ENCODE data around the gene LANCL2.

Gene LANCL2

DNA sequence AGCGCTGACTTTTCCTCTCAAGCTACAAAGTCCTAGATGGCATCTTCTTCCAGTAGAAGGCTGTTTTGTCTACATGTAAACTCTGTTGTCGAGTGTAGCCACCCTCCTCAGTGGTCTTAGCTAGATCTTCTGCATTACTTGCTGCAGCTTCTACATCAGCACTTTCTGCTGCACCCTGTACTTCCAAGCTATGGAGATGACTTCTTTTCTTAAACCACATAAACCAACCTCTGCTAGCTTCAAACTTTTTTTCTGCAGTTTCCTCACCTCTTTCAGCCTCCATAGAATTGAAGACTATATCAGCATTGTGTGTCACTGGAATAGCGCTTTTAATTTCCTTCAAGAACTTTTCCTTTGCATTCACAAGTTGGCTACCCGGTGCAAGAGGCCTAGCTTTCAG is 87.8 kb downstream of the LANCL2 start:
- no peaks in the 10 kb centered on the region for H3K27me3 ChIP-seq (ENCODE audit: low read depth, low read length)
- no peak overlapping the region for H3K4me2 ChIP-seq (ENCODE audit: low read length)
- no peaks in the 10 kb centered on the region for H3K9me3 ChIP-seq (ENCODE audit: insufficient read depth, low read length)
- peaks cover 12% of the 10 kb centered on the region; the same call in 1 of the 2 replicates for H4K20me1 ChIP-seq (ENCODE audit: insufficient read depth, low read length)
- H3K4me1 ChIP-seq (ENCODE audit: low read length), result no peaks in the 10 kb centered on the region
- TF ChIP-seq, protein P1, sequence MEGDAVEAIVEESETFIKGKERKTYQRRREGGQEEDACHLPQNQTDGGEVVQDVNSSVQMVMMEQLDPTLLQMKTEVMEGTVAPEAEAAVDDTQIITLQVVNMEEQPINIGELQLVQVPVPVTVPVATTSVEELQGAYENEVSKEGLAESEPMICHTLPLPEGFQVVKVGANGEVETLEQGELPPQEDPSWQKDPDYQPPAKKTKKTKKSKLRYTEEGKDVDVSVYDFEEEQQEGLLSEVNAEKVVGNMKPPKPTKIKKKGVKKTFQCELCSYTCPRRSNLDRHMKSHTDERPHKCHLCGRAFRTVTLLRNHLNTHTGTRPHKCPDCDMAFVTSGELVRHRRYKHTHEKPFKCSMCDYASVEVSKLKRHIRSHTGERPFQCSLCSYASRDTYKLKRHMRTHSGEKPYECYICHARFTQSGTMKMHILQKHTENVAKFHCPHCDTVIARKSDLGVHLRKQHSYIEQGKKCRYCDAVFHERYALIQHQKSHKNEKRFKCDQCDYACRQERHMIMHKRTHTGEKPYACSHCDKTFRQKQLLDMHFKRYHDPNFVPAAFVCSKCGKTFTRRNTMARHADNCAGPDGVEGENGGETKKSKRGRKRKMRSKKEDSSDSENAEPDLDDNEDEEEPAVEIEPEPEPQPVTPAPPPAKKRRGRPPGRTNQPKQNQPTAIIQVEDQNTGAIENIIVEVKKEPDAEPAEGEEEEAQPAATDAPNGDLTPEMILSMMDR (IDR thresholded peaks at IDR 0.05; ENCODE audit: low read depth, low read length), result no peak
- no peak for TF ChIP-seq EZH2phosphoT487 (IDR thresholded peaks at IDR 0.05; ENCODE audit: low read depth)
- peaks cover 40% of the 10 kb centered on the region for H3K79me2 ChIP-seq (ENCODE audit: low read length)
- H3K27ac ChIP-seq (ENCODE audit: low read length), result no peak overlapping the region
- peaks cover 38% of the 10 kb centered on the region for H3K36me3 ChIP-seq (replicated peaks; ENCODE audit: low read depth, low read length)
- no peak overlapping the region for H3K4me3 ChIP-seq (ENCODE audit: low read length)
- H2AFZ ChIP-seq (ENCODE audit: low read depth, low read length), result no peak overlapping the region
- H3K9ac ChIP-seq (ENCODE audit: low read length), result no peak overlapping the region

DNA sequence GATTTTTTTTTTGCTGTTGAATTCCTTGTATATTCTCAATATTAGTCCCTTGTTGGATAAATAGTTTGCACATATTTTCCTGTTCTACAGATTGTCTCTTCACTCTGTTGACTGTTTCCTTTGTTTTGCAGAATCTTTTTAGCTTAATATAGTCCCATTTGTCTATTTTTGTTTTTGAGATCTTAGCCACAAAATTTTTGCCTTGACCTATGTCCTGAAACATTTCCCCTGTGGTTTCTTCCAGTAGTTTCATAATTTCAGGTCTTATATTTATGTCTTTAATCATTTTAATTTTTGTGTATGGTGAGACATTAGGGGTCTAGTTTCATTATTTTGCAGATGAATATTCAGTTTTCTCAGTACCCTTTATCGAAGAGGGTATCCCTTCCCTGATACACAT is 92.7 kb downstream of the LANCL2 start:
- no peak overlapping the region for H3K4me3 ChIP-seq (ENCODE audit: low read length)
- no peak for TF ChIP-seq EZH2phosphoT487 (IDR thresholded peaks at IDR 0.05; ENCODE audit: low read depth)
- TF ChIP-seq, protein P1 (IDR thresholded peaks at IDR 0.05; ENCODE audit: low read depth, low read length), result no peak
- no peak overlapping the region for H3K4me2 ChIP-seq (ENCODE audit: low read length)
- peaks cover 33% of the 10 kb centered on the region for H3K79me2 ChIP-seq (ENCODE audit: low read length)
- H3K27ac ChIP-seq (ENCODE audit: low read length), result no peak overlapping the region
- no peaks in the 10 kb centered on the region for H3K27me3 ChIP-seq (ENCODE audit: low read depth, low read length)
- no peak overlapping the region for H3K9ac ChIP-seq (ENCODE audit: low read length)
- peaks cover 25% of the 10 kb centered on the region for H3K36me3 ChIP-seq (replicated peaks; ENCODE audit: low read depth, low read length)
- no peak overlapping the region for H2AFZ ChIP-seq (ENCODE audit: low read depth, low read length)
- no peaks in the 10 kb centered on the region for H3K9me3 ChIP-seq (ENCODE audit: insufficient read depth, low read length)
- H3K4me1 ChIP-seq (ENCODE audit: low read length), result no peaks in the 10 kb centered on the region
- H4K20me1 ChIP-seq (ENCODE audit: insufficient read depth, low read length), result 0 out of 2 replicates have a peak, but pooled peaks cover 5% of the 10 kb centered on the region

DNA sequence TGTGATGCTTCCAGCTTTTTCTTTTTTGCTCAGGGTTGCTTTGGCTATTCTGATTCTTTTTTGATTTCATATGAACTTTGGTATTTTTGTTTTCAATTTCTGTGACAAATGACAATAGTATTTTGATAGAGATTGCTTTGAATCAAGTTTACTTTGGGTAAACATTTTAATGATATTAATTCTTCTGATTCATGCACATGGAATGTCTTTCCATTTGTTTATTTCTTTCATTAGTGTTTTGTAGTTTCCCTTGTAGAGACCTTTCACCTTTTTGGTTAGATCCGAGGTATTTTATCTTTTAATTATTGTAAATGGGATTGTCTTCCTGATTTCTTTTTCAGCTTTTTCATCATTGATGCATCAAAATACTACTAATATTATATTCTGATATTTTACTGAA is 93.2 kb downstream of the LANCL2 start:
- Histone ChIP-seq H3K79me2 (ENCODE audit: low read length) (peaks cover 30% of the 10 kb centered on the region), H3K4me3 (ENCODE audit: low read length) (no peak overlapping the region), H3K4me2 (ENCODE audit: low read length) (no peak overlapping the region), H4K20me1 (ENCODE audit: insufficient read depth, low read length) (no peaks in the 10 kb centered on the region), H3K4me1 (ENCODE audit: low read length) (no peaks in the 10 kb centered on the region), H3K9me3 (ENCODE audit: insufficient read depth, low read length) (no peaks in the 10 kb centered on the region), H3K27me3 (ENCODE audit: low read depth, low read length) (no peaks in the 10 kb centered on the region), H3K9ac (ENCODE audit: low read length) (no peak overlapping the region), H2AFZ (ENCODE audit: low read depth, low read length) (no peak overlapping the region), H3K36me3 (replicated peaks; ENCODE audit: low read depth, low read length) (peaks cover 29% of the 10 kb centered on the region), H3K27ac (ENCODE audit: low read length) (no peak overlapping the region)
- TF ChIP-seq, protein P1 (IDR thresholded peaks at IDR 0.05; ENCODE audit: low read depth, low read length), result no peak
- TF ChIP-seq EZH2phosphoT487 (IDR thresholded peaks at IDR 0.05; ENCODE audit: low read depth), result no peak

DNA sequence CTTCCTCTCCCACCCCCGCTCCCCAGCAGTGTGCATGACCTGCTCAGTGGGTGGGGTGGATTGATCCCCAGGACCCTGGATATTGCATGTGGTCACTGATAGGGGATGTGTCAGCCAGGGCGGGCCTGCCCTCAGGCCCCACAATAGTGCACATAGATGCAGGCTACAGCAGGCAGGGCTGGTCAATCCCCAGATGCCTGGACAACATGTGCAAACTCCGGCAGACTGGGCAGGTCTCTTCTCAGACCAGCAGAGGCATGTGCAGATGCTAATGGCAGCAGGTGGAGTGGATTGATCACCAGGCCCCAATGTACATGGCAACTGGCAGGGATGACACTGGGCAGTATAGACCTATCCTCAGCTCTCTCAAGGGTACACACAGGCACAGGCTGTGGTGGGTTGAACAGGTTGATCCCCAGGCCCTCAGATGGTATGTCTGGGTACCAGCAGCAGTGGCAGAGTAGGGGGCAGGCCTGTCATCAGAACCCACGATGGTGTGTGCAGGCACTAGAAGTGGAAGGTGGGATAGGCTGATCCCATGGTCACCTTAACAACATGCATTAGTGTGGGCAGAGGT is 98.6 kb downstream of the LANCL2 start:
- Histone ChIP-seq H2AFZ (ENCODE audit: low read depth, low read length) (no peak overlapping the region), H3K27me3 (ENCODE audit: low read depth, low read length) (no peaks in the 10 kb centered on the region), H3K79me2 (ENCODE audit: low read length) (peaks cover 46% of the 10 kb centered on the region), H3K4me3 (ENCODE audit: low read length) (no peak overlapping the region), H4K20me1 (ENCODE audit: insufficient read depth, low read length) (peaks cover 5% of the 10 kb centered on the region; the same call in 1 of the 2 replicates), H3K4me2 (ENCODE audit: low read length) (no peak overlapping the region), H3K9me3 (ENCODE audit: insufficient read depth, low read length) (no peaks in the 10 kb centered on the region), H3K4me1 (ENCODE audit: low read length) (no peaks in the 10 kb centered on the region), H3K27ac (ENCODE audit: low read length) (no peak overlapping the region), H3K36me3 (replicated peaks; ENCODE audit: low read depth, low read length) (peaks cover 71% of the 10 kb centered on the region), H3K9ac (ENCODE audit: low read length) (no peak overlapping the region)
- TF ChIP-seq, protein P1 (IDR thresholded peaks at IDR 0.05; ENCODE audit: low read depth, low read length), result no peak
- TF ChIP-seq EZH2phosphoT487 (IDR thresholded peaks at IDR 0.05; ENCODE audit: low read depth), result no peak

All from OCI-LY3 (cell line).